HFFc6 (cell line): ENCODE data around the gene RECK. TPM values are rescaled to one million over a fixed set of nuclear protein-coding genes. Genes with fewer than 3 reads are reported as not detected.
"Not testable (repeated sequence)": the region's sequence is repeated elsewhere in the genome, so short reads cannot be mapped to it uniquely, and the experiment has no call there.

ENCODE experiments used
- DNase-seq: peaks from one replicate; pipeline ENCODE4 v3.0.0-alpha.2; 2018
- H3K27ac Mint-ChIP-seq: 2 replicates; pipeline ENCODE4 v1.8.0; 2020; ENCODE audit warnings: mild to moderate bottlenecking, mixed read lengths
- H3K27me3 Mint-ChIP-seq: 2 replicates; pipeline ENCODE4 v1.8.0; 2021; ENCODE audit warnings: mild to moderate bottlenecking, moderate library complexity, mixed read lengths; ENCODE audit not compliant: insufficient read depth
- H3K36me3 Mint-ChIP-seq: 2 replicates; pipeline ENCODE4 v1.8.0; 2021; ENCODE audit warnings: low read depth, mixed read lengths
- H3K4me1 Mint-ChIP-seq: 2 replicates; pipeline ENCODE4 v1.8.0; 2020; ENCODE audit warnings: low read depth, mixed read lengths
- H3K4me3 Mint-ChIP-seq: 2 replicates; pipeline ENCODE4 v1.8.0; 2020; ENCODE audit warnings: mild to moderate bottlenecking, moderate library complexity, mixed read lengths
- H3K9me3 Mint-ChIP-seq: 2 replicates; pipeline ENCODE4 v1.8.0; 2020; ENCODE audit warnings: mild to moderate bottlenecking, mixed read lengths
- total RNA-seq, 6 experiments: library from RNA; stranded (reverse); fragmentation: NEBNext Ultra II Directional; extraction: Animal tissue kit (Norgen Biotek cat#: 25700); gene quantifications; 2 replicates in 1 of 6; 3 replicates in 5 of 6; pipeline ENCODE4 v1.2.3, GENCODE V29; 2021
- TF ChIP-seq, protein P1 (sequence below): fragments of 200-600 bp; sonication (generic); IDR thresholded peaks from 2 replicates; pipeline ENCODE4 v1.5.0; 2021; ENCODE audit warnings: antibody characterized with exemption, mild to moderate bottlenecking

RECK gene
- total RNA-seq, 6 experiments from 2014 or later: 149 to 182 (median 173) TPM

DNA sequence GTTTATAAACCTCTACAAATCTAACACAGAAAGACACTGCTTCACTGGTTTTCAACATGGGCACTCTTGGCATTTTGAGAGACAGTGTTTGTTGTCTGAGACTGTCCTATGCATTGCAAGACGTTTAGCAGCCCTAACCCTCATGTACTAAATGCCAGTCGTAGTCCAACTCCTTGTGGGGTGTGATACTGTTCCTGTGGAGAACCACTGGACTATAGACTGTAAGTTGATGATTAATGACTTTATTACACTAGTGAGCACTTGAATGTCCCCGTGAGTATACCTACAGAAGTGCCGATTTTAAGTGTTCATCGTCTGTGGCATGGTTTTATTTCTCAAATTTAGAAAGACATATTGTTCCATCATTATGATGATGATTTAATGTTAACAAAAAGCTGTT is 46.2 kb downstream of the RECK start:
- Mint-ChIP-seq H3K27ac (no peak overlapping the region), H3K4me3 (no peak overlapping the region), H3K36me3 (peaks cover 80% of the 10 kb centered on the region), H3K4me1 (peaks cover 10% of the 10 kb centered on the region), H3K27me3 (peaks cover 4% of the 10 kb centered on the region), H3K9me3 (peaks cover 11% of the 10 kb centered on the region)
- no peak for DNase-seq
- TF ChIP-seq, protein P1, sequence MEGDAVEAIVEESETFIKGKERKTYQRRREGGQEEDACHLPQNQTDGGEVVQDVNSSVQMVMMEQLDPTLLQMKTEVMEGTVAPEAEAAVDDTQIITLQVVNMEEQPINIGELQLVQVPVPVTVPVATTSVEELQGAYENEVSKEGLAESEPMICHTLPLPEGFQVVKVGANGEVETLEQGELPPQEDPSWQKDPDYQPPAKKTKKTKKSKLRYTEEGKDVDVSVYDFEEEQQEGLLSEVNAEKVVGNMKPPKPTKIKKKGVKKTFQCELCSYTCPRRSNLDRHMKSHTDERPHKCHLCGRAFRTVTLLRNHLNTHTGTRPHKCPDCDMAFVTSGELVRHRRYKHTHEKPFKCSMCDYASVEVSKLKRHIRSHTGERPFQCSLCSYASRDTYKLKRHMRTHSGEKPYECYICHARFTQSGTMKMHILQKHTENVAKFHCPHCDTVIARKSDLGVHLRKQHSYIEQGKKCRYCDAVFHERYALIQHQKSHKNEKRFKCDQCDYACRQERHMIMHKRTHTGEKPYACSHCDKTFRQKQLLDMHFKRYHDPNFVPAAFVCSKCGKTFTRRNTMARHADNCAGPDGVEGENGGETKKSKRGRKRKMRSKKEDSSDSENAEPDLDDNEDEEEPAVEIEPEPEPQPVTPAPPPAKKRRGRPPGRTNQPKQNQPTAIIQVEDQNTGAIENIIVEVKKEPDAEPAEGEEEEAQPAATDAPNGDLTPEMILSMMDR: no peak

DNA sequence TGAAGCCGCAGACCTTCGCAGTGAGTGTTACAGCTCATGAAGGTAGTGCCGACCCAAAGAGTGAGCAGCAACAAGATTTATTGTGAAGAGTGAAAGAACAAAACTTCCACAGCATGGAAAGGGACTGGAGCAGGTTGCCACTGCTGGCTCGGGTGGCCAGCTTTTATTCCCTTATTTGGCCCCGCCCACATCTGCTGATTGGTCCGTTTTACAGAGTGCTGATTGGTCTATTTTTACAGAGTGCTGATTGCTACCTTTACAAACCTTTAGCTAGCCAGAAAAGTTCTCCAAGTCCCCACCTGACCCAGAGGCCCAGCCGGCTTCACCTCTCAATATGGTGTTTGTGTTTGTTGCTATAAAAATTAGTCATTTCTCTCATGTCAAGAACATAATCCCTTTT is 49.7 kb downstream of the RECK start:
- peaks cover 4% of the 10 kb centered on the region for H3K27me3 Mint-ChIP-seq
- peaks cover 11% of the 10 kb centered on the region for H3K9me3 Mint-ChIP-seq
- H3K36me3 Mint-ChIP-seq: peaks cover 70% of the 10 kb centered on the region
- no peak for DNase-seq
- no peak overlapping the region for H3K27ac Mint-ChIP-seq
- no peak overlapping the region for H3K4me3 Mint-ChIP-seq
- H3K4me1 Mint-ChIP-seq: peaks cover 35% of the 10 kb centered on the region
- TF ChIP-seq, protein P1: no peak

DNA sequence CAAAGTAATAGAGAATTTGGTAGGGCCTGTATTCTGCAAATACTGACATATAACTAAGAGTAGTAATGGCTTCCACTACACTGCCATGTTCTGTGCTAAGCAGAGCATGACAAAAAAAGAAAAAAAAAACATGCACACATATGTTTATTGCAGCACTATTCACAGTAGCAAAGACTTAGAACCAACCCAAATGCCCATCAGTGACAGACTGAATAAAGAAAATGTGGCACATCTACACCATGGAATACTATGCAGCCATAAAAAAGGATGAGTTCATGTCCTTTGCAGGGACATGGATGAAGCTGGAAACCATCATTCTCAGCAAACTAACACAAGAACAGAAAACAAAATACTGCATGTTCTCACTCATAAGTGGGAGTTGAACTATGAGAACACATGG is 50.3 kb downstream of the RECK start:
- Mint-ChIP-seq H3K9me3 (peaks cover 11% of the 10 kb centered on the region), H3K36me3 (peaks cover 73% of the 10 kb centered on the region), H3K4me1 (peaks cover 41% of the 10 kb centered on the region)
- H3K27me3 Mint-ChIP-seq, DNase-seq, H3K27ac Mint-ChIP-seq, H3K4me3 Mint-ChIP-seq: not testable (repeated sequence)

DNA sequence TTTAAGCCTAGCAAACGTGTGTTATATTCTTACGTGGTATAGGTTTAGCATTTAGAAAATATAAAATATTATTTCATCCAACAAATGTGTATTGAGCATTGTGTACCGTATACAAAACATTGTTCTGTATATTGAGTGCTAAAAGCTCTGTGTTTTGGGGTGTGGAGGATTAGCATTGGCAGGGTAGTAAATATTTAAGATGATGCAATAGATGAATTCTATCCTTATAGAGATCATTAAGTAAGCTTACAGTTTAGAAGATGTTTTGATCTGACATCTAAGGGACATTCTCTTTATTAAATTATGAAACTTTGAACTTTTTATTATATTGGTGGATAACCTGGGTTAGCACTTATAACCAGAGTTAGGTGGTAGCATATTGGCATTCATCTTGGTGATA is 51.3 kb downstream of the RECK start:
- Mint-ChIP-seq H3K27me3 (peaks cover 4% of the 10 kb centered on the region), H3K4me1 (peaks cover 50% of the 10 kb centered on the region), H3K9me3 (peaks cover 11% of the 10 kb centered on the region), H3K27ac (peak overlapping the region; percentile 29; the same call in 1 of the 2 replicates), H3K36me3 (peaks cover 70% of the 10 kb centered on the region), H3K4me3 (no peak overlapping the region)
- TF ChIP-seq, protein P1: no peak
- no peak for DNase-seq

DNA sequence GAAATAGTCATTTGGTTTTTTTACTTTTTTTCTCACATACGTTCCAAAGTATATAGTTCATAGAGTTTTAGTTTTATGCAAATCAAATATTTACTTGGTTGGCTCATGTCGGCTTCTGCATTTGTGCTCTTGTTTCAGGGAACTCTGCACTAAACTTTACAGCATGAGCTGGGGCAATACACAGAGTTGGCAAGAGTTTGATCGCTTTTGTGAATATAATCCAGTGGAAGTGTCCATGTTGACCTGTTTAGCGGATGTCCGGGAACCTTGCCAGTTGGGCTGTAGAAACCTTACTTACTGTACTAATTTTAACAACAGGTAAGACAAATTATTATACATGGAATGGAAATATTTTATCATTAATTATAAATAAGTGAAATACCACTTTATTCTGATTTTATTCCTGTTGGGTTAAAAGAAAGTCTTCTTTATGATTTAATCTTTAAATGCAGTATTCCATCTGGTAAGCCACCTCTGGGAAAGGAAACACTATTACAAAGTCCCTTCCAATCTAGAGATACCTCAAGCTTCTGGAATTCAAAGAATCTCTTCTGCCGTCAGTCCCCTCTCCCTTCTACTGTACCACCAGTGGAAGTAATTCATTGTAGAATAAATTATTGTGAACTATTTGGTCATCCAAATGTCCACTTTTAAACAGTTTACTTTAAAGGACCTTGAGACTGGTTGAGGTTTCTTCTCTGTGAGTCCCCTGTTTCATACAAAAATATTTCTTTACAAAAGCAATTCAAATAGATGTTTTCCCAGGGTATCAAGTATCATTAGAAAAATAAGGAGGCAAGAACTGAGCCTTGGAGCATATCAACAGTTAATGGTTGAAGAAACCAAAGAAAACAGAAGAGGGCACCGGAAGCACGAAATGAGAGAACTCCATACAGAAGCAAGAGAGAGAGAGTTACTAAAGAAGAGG is 54.6 kb downstream of the RECK start:
- peaks cover 57% of the 10 kb centered on the region for H3K36me3 Mint-ChIP-seq
- peak overlapping the region; percentile 37 for H3K4me3 Mint-ChIP-seq
- peaks cover 2% of the 10 kb centered on the region for H3K27me3 Mint-ChIP-seq
- H3K9me3 Mint-ChIP-seq: peaks cover 9% of the 10 kb centered on the region
- H3K4me1 Mint-ChIP-seq: peaks cover 62% of the 10 kb centered on the region
- peak; percentile 55 for DNase-seq
- H3K27ac Mint-ChIP-seq: peak overlapping the region; percentile 83
- TF ChIP-seq, protein P1: no peak

DNA sequence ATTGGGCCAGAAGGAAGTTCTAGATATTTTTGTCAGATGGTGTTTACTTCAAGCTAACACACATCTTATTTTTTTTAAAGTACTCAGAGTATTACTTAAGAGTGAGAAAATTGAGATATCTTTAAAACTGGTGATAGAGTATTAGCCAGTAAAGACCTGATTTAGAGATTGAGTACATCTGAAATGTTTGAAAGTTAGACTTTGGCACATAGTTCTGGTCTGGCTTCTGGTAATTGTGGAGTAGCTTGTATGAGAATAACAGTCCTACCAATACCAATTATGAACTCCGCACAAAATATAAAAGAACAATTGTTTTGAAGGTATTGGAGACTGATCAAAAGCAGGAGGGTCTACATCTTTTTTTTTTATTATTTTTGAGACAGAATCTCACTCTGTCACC is 55.3 kb downstream of the RECK start:
- Mint-ChIP-seq H3K9me3 (peaks cover 2% of the 10 kb centered on the region), H3K36me3 (peaks cover 49% of the 10 kb centered on the region), H3K4me3 (peak overlapping the region; percentile 37), H3K27ac (peak overlapping the region; percentile 83), H3K4me1 (peaks cover 62% of the 10 kb centered on the region), H3K27me3 (no peaks in the 10 kb centered on the region; the same call in 1 of the 2 replicates)
- no peak for DNase-seq
- TF ChIP-seq, protein P1: no peak
